Left ventricle myocardium inferior (tissue), 1 donor: ENCODE measurements around the gene ARL16. TPM values are rescaled to one million over a fixed set of nuclear protein-coding genes. Genes with fewer than 3 reads are reported as not detected.

Experiments used
- DNase-seq: peaks from one replicate; pipeline ENCODE4 v3.0.0-alpha.2; 2020
- H3K27ac ChIP-seq: fragments of 200-600 bp; replicated peaks from 2 replicates; pipeline ENCODE4 v1.8.0; 2021
- H3K27me3 ChIP-seq: fragments of 200-600 bp; 2 replicates; pipeline ENCODE4 v1.8.0; 2021; ENCODE audit warnings: low read depth
- H3K36me3 ChIP-seq: fragments of 200-600 bp; 2 replicates; pipeline ENCODE4 v1.8.0; 2021
- H3K4me1 ChIP-seq: fragments of 200-600 bp; 2 replicates; pipeline ENCODE4 v1.8.0; 2021
- H3K4me3 ChIP-seq: fragments of 200-600 bp; 2 replicates; pipeline ENCODE4 v1.8.0; 2021; ENCODE audit warnings: mild to moderate bottlenecking, moderate library complexity
- H3K9me3 ChIP-seq: fragments of 200-600 bp; replicated peaks from 2 replicates; pipeline ENCODE4 v1.8.0; 2021
- CTCF ChIP-seq: fragments of 200-600 bp; IDR thresholded peaks from 2 replicates; pipeline ENCODE4 v1.8.0; 2021; ENCODE audit warnings: antibody characterized with exemption, mild to moderate bottlenecking, borderline replicate concordance
- intact Hi-C: fragments of 100-400 bp; cut with micrococcal nuclease; formaldehyde crosslinking; loops from one replicate; pipeline ENCODE4 v1.11.0; 2022
- total RNA-seq: library from RNA; stranded (reverse); fragmentation: NEBNext Ultra II Directional; extraction: Animal tissue kit (Norgen Biotek cat#: 25700); gene quantifications from one replicate; pipeline ENCODE4 v1.2.1, GENCODE V29; 2021
- donor health status: DM: no; HTN: yes; CAD: no; lungs with severe emphysema.

Gene ARL16
- total RNA-seq, 1 donor from 2014 or later = 9.0 TPM

DNA sequence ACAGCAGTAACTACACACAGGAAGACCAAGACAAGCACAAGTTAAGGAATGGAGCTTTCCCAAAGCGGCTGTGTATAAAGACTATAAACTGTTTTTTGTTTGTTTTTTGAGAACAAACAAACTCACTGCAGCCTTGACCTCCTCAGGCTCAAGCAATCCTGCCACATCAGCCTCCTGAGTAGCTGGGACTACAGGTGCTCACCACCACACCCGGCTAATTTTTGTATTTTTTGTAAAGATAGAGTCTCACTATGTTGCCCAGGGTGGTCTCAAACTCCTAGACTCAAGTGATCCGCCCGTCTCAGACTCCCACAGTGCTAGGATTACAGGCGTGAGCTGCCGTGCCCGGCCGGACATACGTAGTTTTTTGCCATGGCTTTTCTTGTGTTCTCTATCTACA, 23.2 kb downstream of the ARL16 start:
- no peak overlapping the region for H3K4me3 ChIP-seq
- H3K27me3 ChIP-seq = no peaks in the 10 kb centered on the region
- H3K36me3 ChIP-seq = peaks cover 8% of the 10 kb centered on the region
- no peak overlapping the region for H3K27ac ChIP-seq
- H3K9me3 ChIP-seq = no peaks in the 10 kb centered on the region
- H3K4me1 ChIP-seq = peaks cover 16% of the 10 kb centered on the region
- DNase-seq = no peak
- intact Hi-C loops = no loop called here
- TF ChIP-seq CTCF = no peak

DNA sequence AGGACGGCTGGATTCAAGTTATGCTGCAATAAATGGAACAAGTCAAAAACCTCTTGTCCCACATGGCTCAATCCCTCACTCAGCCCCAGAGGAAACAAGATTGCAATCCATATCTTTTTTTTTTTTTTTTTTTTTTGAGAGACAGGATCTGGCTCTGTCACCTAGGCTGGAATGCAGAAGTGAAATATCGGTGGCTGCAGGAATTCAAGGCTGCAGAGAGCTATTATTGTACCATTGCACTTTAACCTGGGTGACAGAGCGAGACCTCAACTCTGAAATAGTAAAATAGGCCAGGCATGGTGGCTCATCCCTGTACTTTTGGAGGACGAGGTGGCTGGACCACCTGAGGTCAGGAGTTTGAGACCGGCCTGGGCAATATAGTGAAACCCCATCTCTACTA, 24.6 kb downstream of the ARL16 start:
- no peak overlapping the region for H3K4me3 ChIP-seq
- peaks cover 4% of the 10 kb centered on the region for H3K27me3 ChIP-seq
- no peak for TF ChIP-seq CTCF

DNA sequence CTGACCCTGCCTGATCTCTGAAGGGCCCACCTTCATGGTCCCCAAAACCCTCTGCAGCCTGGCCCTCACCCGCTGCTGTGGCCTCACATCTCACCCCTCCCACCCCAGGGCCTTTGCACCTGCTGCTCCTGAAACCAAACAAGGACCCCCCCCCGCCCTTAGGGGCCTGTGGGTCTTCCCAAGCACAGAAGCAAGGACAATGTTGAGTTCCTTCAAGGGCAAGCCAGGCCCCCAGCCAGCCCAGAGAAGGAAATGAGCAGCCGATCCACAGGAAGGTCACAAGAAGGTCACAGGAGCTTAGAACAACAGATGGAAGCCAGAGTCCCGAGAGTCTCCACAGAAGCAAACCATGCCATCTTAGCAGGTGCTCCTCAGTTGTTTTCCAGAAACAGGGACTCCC, 26.8 kb downstream of the ARL16 start:
- no peak overlapping the region for H3K27ac ChIP-seq
- peaks cover 10% of the 10 kb centered on the region for H3K4me1 ChIP-seq
- intact Hi-C loops = no loop called here
- no peak for TF ChIP-seq CTCF
- H3K36me3 ChIP-seq = no peaks in the 10 kb centered on the region
- H3K27me3 ChIP-seq = peaks cover 24% of the 10 kb centered on the region
- no peak for DNase-seq
- no peak overlapping the region for H3K4me3 ChIP-seq
- H3K9me3 ChIP-seq = no peaks in the 10 kb centered on the region

More for the DNA sequence above, 24.6 kb downstream of the ARL16 start:
- Histone ChIP-seq H3K27ac (no peak overlapping the region), H3K36me3 (no peaks in the 10 kb centered on the region), H3K9me3 (no peaks in the 10 kb centered on the region), H3K4me1 (peaks cover 10% of the 10 kb centered on the region)
- no peak for DNase-seq
- intact Hi-C loops = no loop called here

GRCh38 chr17:81656118-81656743, 27.4 kb downstream of the ARL16 start, which contains the start of gene PDE6G:
Gene PDE6G, minus strand, starts transcription at chr17:81656542. Its CDS starts 3,237 bp downstream, at chr17:81653305.
- intact Hi-C loops = no loop called here
- no peaks in the 10 kb centered on the region for H3K9me3 ChIP-seq
- DNase-seq = no peak

DNA sequence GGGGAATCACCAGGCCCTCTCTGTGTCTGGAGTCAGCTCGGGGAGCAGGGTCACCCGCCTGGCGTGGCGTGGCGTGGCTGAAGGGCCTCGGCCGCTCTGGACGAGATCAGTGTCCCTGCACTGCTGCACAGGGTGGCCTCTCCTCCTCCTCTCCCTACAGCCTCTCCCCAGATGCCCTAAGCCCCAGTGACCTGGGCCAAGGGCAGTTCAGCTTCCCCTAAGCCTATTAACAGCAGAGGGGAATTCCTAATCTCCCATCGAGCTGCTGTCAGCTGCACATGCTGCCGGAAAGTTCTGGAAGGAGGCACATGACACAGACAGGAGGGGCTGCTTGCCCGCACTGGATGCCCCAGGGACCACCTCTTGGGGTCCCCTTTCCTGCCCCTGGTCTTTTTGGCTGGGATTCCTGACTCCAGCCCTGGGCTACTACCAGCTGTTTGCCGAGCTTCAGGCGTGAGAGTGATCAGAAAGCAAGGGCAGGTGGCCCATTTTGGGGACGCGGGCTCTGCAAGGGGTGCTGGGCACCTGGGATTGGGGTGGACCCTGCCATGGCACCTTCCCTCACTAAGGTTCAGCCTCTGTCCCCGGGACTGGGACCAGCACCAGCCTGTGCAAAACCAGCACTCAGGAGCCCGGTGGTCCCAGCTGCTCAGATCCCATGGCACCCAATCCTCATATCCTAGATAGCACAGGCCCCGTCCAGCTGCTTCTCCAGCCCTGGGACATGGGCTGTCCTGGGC, 28.0 kb downstream of the ARL16 start:
- H3K4me1 ChIP-seq = peaks cover 10% of the 10 kb centered on the region
- no peak for DNase-seq
- peaks cover 37% of the 10 kb centered on the region for H3K27me3 ChIP-seq
- intact Hi-C loops = no loop called here
- H3K4me3 ChIP-seq = no peak overlapping the region
- H3K36me3 ChIP-seq = no peaks in the 10 kb centered on the region
- H3K9me3 ChIP-seq = no peaks in the 10 kb centered on the region
- no peak overlapping the region for H3K27ac ChIP-seq
- no peak for TF ChIP-seq CTCF

More at GRCh38 chr17:81656118-81656743, 27.4 kb downstream of the ARL16 start, which contains the start of gene PDE6G:
- Histone ChIP-seq H3K36me3 (no peaks in the 10 kb centered on the region), H3K27me3 (peaks cover 30% of the 10 kb centered on the region), H3K4me3 (no peak within 1 kb of the TSS), H3K27ac (no peak within 1 kb of the TSS), H3K4me1 (peaks cover 10% of the 10 kb centered on the region)
- TF ChIP-seq CTCF = no peak
